NCI-H146 (cell line): ENCODE results near the gene KRTAP10-8.
"Not testable (repeated sequence)": the region's sequence is repeated elsewhere in the genome, so short reads cannot be mapped to it uniquely, and the experiment has no call there.

Experiments used
- DNase-seq: peaks from one replicate; lab custom pipeline; 2025; lab: John Stamatoyannopoulos, UW

Gene KRTAP10-8

GRCh38 chr21:44599264-44600029 is 12.4 kb upstream of the KRTAP10-8 start:
- no peak for DNase-seq

GRCh38 chr21:44600118-44600978 is 11.5 kb upstream of the KRTAP10-8 start, which contains the start of gene KRTAP10-7:
Gene KRTAP10-7 (plus strand): TSS chr21:44600597. CDS start chr21:44600622, 25 bp downstream.
- DNase-seq, result peak; percentile 67

GRCh38 chr21:44601091-44601490 is 10.8 kb upstream of the KRTAP10-8 start:
- DNase-seq, result peak; percentile 48

- peak; percentile 24 for DNase-seq
These were observed 10.1 kb upstream of the KRTAP10-8 start for GRCh38 chr21:44601596-44602462.

- DNase-seq, result no peak
These were observed 9.4 kb upstream of the KRTAP10-8 start for GRCh38 chr21:44602463-44602850.

GRCh38 chr21:44603109-44603875 is 8.6 kb upstream of the KRTAP10-8 start:
- DNase-seq, result no peak

- DNase-seq, result no peak
These were observed 8.0 kb upstream of the KRTAP10-8 start for GRCh38 chr21:44603911-44604310.

- DNase-seq, result no peak
These were observed 5.4 kb upstream of the KRTAP10-8 start for GRCh38 chr21:44606495-44606894.

GRCh38 chr21:44609193-44609592 is 2.7 kb upstream of the KRTAP10-8 start:
- DNase-seq, result no peak

- DNase-seq, result not testable (repeated sequence)
These were observed 1.6 kb upstream of the KRTAP10-8 start for GRCh38 chr21:44610157-44610843.

- DNase-seq, result no peak
These were observed 328 bp upstream of the KRTAP10-8 start for GRCh38 chr21:44611551-44611950.

GRCh38 chr21:44612669-44613229 is 870 bp downstream of the KRTAP10-8 start:
- no peak for DNase-seq

- no peak for DNase-seq
These were observed 1.7 kb downstream of the KRTAP10-8 start for GRCh38 chr21:44613386-44614155.

- DNase-seq, result no peak
These were observed 2.3 kb downstream of the KRTAP10-8 start for GRCh38 chr21:44614161-44614631.

GRCh38 chr21:44614961-44615391 is 3.1 kb downstream of the KRTAP10-8 start:
- DNase-seq, result no peak

- no peak for DNase-seq
These were observed 3.6 kb downstream of the KRTAP10-8 start for GRCh38 chr21:44615466-44615865.

GRCh38 chr21:44615911-44616590 is 4.2 kb downstream of the KRTAP10-8 start:
- DNase-seq, result peak; percentile 75

- no peak for DNase-seq
These were observed 4.7 kb downstream of the KRTAP10-8 start for GRCh38 chr21:44616591-44616926.

GRCh38 chr21:44617071-44617501 is 5.2 kb downstream of the KRTAP10-8 start:
- no peak for DNase-seq
